Fibroblast of mammary gland (primary cell): ENCODE data around the gene UGT1A1.
"Not testable (repeated sequence)": the region's sequence is repeated elsewhere in the genome, so short reads cannot be mapped to it uniquely, and the experiment has no call there.

Source experiments
- DNase-seq: peaks from one replicate; pipeline ENCODE4 v3.0.0-alpha.2; 2010; ENCODE audit warnings: low read depth
- H3K4me3 ChIP-seq: 2 replicates; pipeline ENCODE4 v1.5.1; 2011; ENCODE audit warnings: low read depth, mild to moderate bottlenecking, low read length, moderate library complexity; ENCODE audit not compliant: control insufficient read depth
- CTCF ChIP-seq: conservative IDR thresholded peaks from 2 replicates; pipeline ENCODE4 v1.5.1; 2011; ENCODE audit warnings: low read depth, low read length, inconsistent platforms; ENCODE audit not compliant: control insufficient read depth, insufficient read depth

The UGT1A1 gene

GRCh38 chr2:233728723-233729301, 31.3 kb upstream of the UGT1A1 start, which contains the start of gene UGT1A3:
Gene UGT1A3 (plus strand): TSS chr2:233729042. CDS start chr2:233729127, 85 bp downstream.
- TF ChIP-seq CTCF = no peak
- no peak for DNase-seq
- no peak within 1 kb of the TSS for H3K4me3 ChIP-seq

- H3K4me3 ChIP-seq, DNase-seq: not testable (repeated sequence)
Observed at GRCh38 chr2:233736868-233737653, 23.0 kb upstream of the UGT1A1 start.

- DNase-seq = no peak
- H3K4me3 ChIP-seq = no peak overlapping the region
- no peak for TF ChIP-seq CTCF
Observed at GRCh38 chr2:233740870-233741269, 19.2 kb upstream of the UGT1A1 start.

GRCh38 chr2:233743464-233744259, 16.4 kb upstream of the UGT1A1 start:
- TF ChIP-seq CTCF = no peak
- DNase-seq = no peak
- H3K4me3 ChIP-seq = no peak overlapping the region

GRCh38 chr2:233745073-233745755, 14.9 kb upstream of the UGT1A1 start:
- no peak for DNase-seq
- no peak for TF ChIP-seq CTCF
- H3K4me3 ChIP-seq = no peak overlapping the region

GRCh38 chr2:233745838-233746237, 14.2 kb upstream of the UGT1A1 start:
- H3K4me3 ChIP-seq, DNase-seq: not testable (repeated sequence)

- TF ChIP-seq CTCF = no peak
- no peak overlapping the region for H3K4me3 ChIP-seq
- DNase-seq = no peak
Observed at GRCh38 chr2:233746475-233747282, 13.4 kb upstream of the UGT1A1 start.
